ENCODE data around the gene VTCN1.

DNA sequence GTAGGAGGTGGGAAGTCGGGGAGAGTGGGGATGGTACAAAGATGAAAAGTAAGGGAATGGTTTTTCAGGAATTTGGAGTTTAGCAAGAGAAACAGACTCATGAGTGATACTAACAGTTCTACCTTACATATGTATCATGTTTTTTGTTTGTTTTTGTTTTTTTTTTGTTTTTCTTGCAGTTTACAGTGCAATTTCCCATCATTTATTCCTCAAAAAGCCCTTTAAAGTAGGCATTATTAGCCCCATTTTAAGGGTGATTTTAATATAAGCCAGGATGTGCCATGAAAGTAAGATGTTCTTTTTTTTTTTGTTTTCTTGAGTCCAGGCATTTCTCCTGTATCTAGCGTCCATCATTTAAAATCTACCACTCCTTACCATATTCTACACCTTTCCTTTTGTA, 75.4 kb downstream of the VTCN1 start:
- TF ChIP-seq, protein P1, sequence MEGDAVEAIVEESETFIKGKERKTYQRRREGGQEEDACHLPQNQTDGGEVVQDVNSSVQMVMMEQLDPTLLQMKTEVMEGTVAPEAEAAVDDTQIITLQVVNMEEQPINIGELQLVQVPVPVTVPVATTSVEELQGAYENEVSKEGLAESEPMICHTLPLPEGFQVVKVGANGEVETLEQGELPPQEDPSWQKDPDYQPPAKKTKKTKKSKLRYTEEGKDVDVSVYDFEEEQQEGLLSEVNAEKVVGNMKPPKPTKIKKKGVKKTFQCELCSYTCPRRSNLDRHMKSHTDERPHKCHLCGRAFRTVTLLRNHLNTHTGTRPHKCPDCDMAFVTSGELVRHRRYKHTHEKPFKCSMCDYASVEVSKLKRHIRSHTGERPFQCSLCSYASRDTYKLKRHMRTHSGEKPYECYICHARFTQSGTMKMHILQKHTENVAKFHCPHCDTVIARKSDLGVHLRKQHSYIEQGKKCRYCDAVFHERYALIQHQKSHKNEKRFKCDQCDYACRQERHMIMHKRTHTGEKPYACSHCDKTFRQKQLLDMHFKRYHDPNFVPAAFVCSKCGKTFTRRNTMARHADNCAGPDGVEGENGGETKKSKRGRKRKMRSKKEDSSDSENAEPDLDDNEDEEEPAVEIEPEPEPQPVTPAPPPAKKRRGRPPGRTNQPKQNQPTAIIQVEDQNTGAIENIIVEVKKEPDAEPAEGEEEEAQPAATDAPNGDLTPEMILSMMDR (conservative IDR thresholded peaks at IDR 0.05; ENCODE audit: low read length), result no peak
- TF ChIP-seq EZH2phosphoT487 (IDR thresholded peaks at IDR 0.05; ENCODE audit: borderline replicate concordance, low read depth, low read length), result no peak
